Epithelial cell of proximal tubule (primary cell): Measurements from ENCODE around the gene ARHGEF25. TPM values are rescaled to one million over a fixed set of nuclear protein-coding genes. Genes with fewer than 3 reads are reported as not detected.

Experiments used
- DNase-seq: peaks from one replicate; pipeline ENCODE4 v3.0.0-alpha.2; 2011; ENCODE audit warnings: low read depth
- H3K4me3 ChIP-seq: 2 replicates; pipeline ENCODE4 v1.5.1; 2011; ENCODE audit warnings: low read depth, mild to moderate bottlenecking, low read length
- total RNA-seq: library from RNA; depleted of rRNA; stranded (reverse); fragments of >200 nt; gene quantifications from 2 replicates; pipeline ENCODE4 v1.2.3, GENCODE V29; 2015
- TF ChIP-seq, protein P1 (sequence below): conservative IDR thresholded peaks from 2 replicates; pipeline ENCODE4 v1.5.1; 2012; ENCODE audit warnings: low read depth, mild to moderate bottlenecking, low read length

ARHGEF25 gene
- total RNA-seq, 1 donor from 2014 or later = 6.2 TPM

DNA sequence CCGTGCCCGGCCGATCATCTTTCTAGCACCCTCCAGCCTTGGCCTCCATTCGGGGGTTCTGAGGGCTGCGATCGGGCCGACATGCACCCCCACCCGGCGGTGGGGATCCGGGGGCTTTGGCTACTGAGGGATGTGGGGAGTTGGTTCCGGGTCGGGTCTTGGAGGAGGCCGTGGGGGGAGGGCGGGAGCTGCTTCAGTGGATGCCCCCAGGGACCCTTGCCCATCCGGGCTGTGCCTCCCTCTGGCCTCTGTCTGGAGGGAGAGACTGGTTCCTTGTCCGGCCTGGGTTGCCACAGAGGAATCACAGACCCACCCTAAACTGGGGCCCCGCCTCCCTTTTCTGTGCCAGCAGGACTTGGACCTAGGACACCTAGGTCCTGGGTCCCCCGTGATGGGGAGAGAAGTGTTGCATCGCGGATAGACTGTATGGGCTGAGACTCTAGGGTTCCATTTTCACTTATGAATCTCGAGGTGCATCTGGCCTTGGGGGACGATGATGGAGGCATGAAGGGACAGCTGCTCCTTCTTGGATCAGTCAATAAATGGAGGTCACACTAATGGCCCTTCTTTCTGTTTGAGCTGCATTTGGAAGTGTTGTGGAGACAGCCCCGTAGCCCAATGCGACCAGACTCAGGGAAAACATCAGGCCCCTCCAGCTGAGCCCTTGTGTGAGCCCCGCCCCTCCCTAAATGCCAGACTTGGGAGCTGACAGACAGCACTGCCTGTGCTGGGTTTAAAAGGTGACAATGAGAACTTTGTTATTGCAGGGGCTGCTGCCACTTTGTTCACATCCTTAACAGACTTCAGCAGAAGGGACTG, 6.0 kb upstream of the ARHGEF25 start:
- DNase-seq = no peak
- TF ChIP-seq, protein P1, sequence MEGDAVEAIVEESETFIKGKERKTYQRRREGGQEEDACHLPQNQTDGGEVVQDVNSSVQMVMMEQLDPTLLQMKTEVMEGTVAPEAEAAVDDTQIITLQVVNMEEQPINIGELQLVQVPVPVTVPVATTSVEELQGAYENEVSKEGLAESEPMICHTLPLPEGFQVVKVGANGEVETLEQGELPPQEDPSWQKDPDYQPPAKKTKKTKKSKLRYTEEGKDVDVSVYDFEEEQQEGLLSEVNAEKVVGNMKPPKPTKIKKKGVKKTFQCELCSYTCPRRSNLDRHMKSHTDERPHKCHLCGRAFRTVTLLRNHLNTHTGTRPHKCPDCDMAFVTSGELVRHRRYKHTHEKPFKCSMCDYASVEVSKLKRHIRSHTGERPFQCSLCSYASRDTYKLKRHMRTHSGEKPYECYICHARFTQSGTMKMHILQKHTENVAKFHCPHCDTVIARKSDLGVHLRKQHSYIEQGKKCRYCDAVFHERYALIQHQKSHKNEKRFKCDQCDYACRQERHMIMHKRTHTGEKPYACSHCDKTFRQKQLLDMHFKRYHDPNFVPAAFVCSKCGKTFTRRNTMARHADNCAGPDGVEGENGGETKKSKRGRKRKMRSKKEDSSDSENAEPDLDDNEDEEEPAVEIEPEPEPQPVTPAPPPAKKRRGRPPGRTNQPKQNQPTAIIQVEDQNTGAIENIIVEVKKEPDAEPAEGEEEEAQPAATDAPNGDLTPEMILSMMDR = no peak
- peak overlapping the region; percentile 83 for H3K4me3 ChIP-seq

DNA sequence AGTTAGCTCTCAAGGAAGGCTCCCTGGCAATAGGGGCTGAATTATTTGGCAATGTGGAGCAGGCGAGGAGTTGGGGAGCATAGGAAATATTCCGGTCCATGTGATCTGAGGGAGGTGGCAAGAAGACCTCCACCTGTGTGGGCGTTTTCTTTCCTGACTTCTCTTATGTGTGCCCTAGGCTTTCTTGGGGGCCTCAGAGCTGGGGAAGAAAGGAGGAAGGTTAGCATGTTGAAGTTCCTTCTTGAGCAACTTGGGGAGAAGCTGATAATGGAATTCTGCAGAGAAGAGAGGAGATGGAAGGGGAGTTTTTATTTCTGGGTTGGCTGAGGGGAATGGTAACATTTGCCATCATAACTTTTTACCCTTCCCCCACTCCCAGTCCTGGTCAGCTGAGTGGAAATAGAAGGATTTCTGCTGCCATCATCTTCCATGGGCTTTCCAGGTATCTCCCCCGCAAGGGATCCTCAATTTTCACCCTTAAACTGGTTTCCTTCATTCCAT, 5.4 kb upstream of the ARHGEF25 start:
- no peak overlapping the region for H3K4me3 ChIP-seq
- DNase-seq = no peak
- TF ChIP-seq, protein P1 = no peak

DNA sequence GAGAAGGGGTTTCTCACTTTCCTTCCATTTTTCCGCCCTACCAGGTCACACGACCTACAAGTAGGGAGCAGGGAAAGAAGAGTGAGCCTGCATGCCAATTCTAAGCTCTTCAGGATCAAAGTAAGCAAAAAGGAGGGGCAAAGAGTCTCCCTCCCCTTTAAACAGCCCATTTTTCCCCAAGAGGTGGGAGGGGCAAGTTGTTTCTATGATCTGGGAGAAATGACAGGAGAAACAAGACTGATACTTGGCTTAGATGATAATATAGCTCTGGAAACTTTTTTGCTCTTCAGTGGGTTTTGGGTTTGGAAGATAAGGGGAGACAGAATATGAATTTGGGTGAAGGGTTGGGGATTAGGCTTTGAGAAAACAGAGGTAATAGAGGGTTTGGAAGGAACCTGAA, 4.8 kb upstream of the ARHGEF25 start:
- TF ChIP-seq, protein P1 = no peak

DNA sequence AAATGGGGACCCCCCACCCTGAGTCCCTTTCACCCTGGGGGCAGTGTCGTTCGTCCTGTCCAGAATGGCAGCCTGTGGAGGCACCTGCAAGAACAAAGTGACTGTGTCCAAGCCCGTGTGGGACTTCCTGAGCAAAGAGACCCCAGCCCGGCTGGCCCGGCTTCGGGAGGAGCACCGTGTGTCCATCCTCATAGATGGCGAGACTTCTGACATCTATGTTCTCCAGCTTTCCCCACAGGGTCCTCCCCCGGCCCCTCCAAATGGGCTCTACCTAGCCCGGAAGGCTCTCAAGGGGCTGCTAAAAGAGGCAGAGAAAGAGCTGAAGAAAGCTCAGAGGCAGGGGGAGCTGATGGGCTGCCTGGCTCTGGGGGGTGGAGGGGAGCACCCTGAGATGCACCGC, 4.4 kb upstream of the ARHGEF25 start:
- no peak overlapping the region for H3K4me3 ChIP-seq
- no peak for DNase-seq
- TF ChIP-seq, protein P1 = no peak

More for the DNA sequence above, 4.8 kb upstream of the ARHGEF25 start:
- no peak for DNase-seq
- no peak overlapping the region for H3K4me3 ChIP-seq

DNA sequence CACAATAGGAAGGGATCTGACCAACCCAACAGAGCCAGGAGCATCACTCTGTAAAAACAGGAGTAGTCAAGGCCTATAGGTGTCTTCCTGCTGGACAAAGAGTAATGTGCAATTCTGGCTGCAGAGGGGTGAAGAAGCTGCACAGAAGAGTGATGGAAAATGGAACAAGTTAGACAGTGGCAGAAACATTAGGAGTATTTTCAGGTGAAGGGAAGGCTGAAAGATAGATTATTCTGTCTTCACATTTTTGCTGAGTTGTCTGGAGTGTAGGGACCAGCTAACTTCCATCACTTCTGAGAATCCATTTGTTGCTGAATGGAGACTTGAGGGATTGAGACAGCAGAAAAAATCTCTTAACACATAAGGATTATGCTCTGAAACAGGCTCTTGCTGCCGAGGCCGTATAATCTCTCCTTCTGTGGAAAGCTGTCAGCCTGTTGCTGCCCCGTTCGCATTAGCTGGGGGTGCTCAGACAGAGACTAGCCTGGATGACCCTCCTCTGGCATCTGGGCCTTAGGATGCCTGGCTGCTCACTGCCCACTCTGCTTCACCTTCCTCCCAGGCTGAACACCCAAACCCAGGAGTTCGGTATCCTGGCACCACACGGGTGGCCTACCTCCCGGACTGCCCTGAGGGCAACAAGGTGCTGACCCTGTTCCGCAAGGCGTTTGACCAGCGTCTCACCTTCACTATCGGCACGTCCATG, 3.1 kb upstream of the ARHGEF25 start:
- no peak for DNase-seq
- H3K4me3 ChIP-seq = no peak overlapping the region
- TF ChIP-seq, protein P1 = no peak

DNA sequence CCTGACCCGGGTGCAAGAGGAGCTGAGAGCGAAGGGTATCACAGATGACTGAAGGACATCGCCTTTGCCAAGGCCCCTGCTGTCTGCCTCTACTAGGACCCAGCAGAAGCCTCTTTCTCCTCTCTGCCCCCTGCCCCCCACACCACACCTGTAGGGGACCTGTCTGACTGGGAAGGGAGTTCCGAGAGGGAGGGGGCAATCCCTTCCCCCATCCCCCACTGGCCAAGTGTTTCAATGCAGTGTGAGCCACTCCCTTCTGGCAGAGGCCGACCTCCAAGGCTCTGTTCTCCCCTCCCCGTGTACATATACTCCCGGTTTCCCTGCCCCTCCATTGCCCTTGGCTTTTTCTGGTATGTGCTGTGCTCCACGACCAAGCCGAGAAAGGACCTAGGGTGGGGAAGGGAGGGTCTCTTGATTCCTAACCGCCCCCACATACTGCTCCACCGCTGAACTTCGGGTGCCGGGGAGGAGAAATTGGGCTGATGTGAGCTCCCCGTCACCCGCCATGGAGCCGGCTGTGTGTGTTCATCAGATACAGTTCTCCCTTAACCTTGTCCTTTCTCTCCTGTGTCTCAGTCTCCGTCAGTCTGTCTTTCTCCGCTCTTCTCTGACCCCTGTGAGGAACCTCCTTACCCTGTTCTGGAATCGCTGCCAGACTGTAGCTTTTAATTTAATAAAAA, 2.0 kb upstream of the ARHGEF25 start:
- no peak overlapping the region for H3K4me3 ChIP-seq
- no peak for DNase-seq
- TF ChIP-seq, protein P1 = no peak
